Measurements from ENCODE around the gene ACTBL2.
A peak's percentile ranks its signal among the peaks of the same experiment; 100 is the strongest.
"Not testable (repeated sequence)": the region's sequence is repeated elsewhere in the genome, so short reads cannot be mapped to it uniquely, and the experiment has no call there.

The ACTBL2 gene

DNA sequence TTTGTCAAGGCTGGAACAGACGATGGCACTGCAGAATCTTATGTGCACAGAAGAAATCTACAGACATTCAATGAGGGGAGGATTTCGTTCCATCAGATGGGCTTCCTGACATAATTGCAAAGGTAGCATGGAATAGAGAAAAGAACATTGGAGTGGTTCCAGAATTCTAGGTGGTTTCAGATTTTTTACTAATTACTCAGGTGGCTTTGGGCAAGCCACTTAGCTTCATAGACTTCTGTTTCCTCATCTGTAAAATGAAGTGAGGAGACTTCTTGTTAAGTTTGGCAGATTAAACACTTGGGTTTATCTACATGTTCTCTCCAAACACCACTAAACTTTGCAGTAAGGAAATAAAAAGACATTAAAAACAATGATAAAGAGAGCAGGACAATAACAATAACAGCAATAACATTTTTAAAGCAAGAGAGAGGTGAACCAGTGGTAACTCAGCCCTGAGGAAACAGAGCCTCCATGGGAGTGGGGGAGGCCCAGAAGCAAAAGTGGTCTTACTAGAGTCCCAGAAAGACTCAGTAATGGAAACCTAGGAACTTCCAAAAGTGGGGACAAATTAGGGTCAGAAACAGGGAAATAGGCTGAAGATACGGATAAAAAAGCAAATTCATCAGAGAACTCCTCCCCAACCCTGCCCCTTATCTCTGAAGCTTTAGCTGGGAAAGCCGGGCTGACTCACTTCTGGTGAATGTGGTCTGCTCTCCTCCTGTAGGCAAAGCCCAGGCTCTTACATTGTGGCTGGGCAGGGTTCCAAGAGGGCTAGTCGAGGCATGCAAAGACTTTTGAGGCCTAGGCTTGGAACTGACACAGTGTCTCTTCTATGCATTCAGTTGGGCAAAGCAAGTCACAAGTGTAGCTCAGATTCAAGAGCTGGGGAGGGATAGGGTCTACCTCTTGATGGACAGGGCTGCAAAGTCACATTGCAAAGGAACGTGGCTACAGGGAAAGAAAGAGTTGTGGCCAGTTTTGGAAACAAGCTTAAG lies 11.8 kb upstream of the ACTBL2 start:
- DNase-seq (ENCODE audit: low spot score): peak; percentile 38

DNA sequence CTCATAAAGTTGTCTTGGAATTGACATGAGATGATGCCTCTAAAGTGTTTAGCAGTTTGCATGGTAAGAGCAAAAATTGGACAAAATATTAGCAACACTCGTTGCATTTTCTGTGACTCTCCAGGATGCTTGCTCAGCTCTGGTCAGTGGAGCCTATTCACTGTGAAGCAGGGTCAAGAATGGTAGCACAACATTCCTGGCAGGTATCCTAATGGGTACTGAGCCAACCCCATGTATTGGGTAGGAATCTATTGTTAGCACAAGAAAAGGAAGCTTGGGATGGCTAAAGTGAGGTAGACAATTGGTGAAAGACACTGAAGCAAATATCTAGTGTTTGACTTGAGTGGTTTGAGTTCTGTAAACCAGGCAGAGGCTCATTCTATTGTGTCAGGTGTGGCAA lies 10.4 kb upstream of the ACTBL2 start:
- no peak for DNase-seq (ENCODE audit: low spot score)

DNA sequence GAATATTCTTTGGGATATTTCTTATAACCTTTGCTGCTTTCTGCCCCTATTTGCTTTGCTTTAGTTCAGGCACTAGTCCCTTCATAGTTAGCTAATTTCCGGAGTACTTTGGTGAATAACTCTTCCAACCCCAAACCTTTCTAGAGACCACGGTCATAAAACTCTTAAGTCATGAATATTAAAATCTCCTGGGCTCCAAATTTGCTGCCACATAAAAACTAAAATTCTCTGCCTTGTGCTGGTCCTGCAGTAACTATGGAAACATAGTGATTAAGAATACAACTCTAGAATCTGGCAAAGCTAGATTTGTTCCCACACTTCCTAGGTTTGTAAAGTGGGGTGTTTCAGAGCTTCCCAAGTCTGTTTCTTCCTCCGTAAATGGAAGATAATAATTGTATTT lies 10.0 kb upstream of the ACTBL2 start:
- DNase-seq (ENCODE audit: low spot score): no peak

DNA sequence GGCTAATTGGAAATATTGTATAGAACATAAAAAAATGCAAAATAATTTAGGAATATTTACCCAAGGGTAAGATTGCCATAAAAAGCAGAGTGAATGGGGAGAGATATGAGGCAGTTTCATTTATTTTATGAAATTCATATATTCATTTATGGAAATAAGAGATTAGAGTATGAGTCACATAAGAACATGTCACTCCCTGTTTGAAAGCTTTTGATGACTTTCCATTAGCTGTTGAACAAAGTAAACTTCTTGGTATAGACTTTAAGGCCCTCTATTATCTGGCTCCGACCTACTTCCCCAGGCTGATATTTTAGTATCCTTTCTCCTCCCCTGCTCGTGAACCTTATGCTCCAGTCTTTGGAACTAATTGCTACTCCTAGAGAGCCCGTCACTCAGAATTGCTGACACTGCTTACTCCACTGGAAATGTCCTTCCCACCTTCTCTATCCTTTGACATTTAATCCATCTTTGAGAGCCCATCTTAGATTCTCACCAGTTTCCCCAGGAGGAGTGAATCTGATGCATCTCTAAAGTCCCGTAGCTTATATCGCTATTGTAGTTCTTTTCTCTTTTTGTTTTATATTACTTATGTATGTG lies 8.9 kb upstream of the ACTBL2 start:
- DNase-seq (ENCODE audit: low spot score): no peak

DNA sequence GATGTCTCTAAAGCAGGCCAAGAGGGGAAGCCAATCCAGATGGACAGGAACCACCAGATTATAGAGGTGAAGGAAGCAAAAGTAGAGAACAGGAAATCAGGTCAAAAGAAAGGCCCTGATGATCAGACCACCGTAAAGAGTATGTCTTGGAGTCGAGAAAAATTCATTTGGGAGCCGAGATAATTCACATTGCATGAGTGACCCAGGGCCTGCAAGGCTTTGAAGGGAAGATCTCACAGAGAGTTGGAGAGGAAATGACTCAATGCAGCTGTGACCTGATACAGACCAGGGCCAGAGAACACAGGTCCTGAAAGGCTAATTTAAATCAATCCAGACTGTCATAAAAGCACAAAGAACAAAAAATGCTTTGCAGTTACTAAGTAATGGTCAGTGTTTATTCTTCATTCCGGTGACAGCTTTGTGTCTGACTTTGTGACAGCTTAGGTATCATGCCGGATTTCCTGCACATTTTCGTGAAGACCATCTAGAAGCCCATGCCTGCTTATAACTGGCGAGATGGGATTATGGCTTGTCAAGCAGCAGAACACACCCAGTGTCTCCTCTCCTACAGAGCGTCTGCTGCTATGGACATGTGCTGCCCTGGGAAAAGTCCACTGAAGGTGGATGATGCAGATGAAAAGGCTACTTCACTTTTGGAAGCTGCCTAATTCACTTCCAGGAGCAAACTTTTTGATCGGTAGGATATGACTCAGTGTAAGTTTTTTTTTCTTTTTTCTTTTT lies 5.8 kb upstream of the ACTBL2 start:
- no peak for DNase-seq (ENCODE audit: low spot score)

DNA sequence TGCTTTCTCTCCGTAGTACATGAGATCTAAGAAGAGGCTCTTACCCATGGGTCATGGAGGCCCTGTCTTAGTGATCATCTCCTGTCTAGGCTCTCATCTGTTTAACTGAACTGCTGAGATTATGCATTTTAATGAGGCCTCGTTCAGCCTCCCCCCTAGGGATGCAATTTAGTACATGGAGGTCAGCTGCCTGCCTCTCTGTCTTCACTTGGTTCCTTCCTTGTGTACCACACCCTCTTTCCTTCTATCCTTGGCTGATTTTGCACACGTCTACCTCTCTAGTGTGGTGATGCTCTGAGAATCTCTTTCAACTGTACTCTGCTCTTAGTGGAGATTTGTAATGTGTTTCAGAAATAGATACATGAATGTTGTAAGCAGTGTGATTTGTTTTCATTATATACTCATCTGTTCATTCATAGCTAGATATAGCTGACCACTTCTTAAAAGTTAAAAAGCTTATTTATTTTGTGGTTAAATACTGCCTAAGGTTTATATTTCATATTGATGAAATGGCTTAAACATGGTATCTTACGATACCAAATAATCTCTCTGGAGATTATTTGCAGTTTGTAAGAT lies 3.5 kb upstream of the ACTBL2 start:
- no peak for DNase-seq (ENCODE audit: low spot score)

DNA sequence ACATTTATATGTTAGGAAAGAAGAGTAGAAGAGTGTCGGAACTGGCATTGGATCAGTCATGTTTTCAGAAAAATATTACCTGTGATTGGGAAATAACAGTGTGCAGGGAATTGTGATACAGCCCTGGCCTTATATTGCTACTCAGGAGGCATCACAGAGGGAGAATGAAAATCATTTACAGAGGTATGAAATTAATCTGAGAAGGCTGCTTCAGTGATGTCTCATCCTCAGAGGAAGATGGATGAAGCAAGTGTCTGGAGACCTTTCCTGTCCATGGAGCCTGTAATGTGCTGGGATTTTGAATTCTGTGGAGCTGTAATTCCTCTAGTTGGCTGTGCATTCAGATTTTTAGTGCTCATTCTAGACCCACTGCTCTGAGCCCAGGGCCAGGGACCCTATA lies 3.8 kb downstream of the ACTBL2 start:
- DNase-seq (ENCODE audit: low spot score): no peak

DNA sequence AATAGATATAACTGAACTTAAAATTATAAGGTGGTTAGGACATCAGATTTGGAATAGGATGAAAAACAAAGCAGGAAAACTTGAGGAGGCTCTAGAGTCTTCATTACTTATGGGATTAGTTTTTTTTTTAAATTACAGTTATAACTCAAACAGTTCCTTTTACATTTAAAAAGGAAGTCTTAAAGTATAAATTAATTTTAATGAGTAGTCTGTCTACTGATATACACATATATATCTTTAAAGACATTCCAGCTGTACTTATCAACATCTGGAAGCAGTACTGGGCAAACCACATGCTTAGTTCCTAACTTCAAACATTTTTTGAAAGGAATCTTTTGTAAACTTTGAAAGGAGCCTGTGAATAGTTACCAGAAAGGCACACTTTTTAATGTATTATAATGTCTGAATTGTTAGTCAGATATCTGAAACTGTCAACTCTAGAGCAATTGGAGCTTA lies 6.0 kb downstream of the ACTBL2 start:
- DNase-seq (ENCODE audit: low spot score): no peak

DNA sequence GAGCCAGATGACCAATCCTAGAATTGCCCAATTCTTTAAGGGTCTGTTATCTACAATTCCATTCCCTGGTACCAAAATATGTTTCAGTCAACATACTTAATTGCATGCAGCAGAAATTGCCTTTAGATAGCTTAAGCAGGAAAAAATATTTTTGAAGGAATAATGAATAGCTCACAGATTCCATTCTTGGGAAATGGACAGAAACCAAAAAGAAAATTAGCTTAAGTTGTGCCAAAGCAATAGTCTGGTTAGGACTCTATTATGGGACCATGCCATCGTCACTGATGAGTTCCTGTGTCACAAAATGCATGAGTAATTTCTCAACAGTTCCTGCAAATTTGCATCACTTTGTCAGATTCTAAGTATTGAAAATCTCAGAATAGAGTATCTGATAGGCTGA lies 12.3 kb downstream of the ACTBL2 start:
- no peak for DNase-seq (ENCODE audit: low spot score)

DNA sequence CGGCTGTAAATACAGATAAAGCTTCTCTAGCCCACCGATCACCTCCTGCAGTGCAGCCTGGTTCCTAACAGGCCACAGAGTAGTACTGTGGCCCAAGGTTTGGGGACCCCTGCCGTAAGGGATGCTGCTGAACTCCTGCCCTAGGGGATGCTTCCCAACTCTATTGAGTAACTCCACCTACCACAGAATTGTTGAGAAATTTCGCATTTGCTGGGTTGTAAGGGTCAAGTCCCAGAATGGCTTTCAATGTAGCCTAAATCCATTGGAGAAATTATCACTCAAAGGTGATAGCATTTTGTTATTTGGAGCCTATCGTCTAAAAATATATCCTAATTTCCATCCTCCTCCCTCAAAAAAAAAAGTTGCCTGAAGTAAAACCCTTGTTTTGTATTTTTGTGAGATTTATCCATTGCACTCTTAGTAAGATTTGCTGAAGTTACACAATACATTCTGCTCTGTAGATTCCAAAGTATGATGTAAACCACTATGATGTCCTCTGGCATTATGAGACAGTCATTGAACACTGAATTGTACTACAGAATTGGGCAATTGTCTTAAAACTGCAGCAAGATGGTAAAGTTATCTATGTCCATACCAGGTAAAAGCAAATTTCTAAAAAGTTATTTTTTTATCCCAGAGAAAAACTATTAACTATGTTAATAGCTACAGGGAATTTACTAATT lies 14.0 kb downstream of the ACTBL2 start:
- DNase-seq (ENCODE audit: low spot score): no peak

DNA sequence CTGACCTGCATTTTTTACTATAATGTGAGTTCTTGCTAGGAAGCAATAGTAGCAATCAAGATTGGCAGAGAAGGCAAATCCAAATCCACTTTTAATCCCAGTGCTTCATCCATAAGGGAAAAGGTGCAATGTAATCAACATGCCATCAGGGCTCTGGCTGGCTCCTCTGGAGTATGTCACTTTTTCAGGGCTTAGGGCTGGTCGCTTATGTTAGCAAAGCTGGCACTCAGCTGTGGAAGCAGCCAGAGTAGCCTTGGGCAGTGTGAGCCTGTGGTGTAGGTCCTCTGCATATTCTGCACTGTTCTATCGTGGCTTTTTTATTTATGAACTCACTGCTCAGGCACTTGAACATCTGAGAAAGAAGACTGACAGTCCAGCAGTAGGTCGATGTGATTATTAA lies 16.1 kb downstream of the ACTBL2 start:
- no peak for DNase-seq (ENCODE audit: low spot score)

DNA sequence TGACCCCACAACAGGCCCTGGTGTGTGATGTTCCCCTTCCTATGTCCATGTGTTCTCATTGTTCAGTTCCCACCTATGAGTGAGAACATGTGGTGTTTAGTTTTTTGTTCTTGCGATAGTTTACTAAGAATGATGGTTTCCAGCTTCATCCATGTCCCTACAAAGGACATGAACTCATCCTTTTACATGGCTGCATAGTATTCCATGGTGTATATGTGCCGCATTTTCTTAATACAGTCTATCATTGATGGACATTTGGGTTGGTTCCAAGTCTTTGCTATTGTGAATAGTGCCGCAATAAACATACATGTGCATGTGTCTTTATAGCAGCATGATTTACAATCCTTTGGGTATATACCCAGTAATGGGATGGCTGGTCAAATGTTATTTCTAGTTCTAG lies 22.6 kb downstream of the ACTBL2 start:
- DNase-seq (ENCODE audit: low spot score): not testable (repeated sequence)

DNA sequence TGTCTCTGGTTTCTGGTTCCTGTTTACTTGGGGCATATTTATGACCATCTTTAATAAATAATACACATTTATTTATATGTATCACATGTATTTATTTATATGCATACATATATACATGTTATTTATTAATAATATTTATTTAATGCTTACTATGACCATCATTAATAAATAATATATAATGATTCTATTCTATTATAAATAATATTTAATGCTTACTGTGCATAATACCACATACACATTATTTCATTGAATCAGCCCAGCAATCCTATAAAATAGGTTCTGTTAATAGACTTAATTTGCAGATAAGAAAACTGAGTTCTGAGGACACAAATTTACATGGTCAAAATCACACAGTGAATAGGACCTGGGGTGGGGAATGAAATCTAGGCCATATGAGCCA lies 24.2 kb downstream of the ACTBL2 start:
- no peak for DNase-seq (ENCODE audit: low spot score)

DNA sequence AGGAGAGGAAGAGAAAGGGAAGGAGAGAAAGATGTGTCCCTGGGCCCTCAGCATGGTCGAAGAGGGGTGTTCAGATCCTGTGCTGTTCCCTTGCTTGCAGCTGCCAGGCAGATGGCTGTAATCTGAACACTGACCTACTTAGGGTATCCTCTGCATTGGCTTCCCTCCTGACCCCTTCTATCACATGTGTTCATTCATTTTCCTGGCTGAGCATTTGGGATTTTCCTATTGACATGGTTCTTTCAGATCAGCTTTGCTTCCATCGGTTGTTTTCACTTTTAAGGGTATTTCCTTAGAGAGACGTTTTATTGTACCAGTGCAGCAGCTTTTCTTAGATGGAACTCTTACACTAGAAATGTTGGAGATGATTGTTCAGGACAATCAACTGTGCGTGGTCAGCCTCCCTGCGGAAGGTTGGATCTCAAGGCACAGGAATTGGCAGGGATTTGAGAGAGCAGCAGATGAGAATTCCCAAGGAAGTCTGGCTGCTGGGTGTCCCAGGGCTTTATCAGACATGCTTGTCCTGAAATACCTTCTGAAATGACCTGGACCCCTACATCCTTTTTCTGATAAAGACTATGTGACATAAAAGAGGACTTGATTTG lies 26.0 kb downstream of the ACTBL2 start:
- no peak for DNase-seq (ENCODE audit: low spot score)

DNA sequence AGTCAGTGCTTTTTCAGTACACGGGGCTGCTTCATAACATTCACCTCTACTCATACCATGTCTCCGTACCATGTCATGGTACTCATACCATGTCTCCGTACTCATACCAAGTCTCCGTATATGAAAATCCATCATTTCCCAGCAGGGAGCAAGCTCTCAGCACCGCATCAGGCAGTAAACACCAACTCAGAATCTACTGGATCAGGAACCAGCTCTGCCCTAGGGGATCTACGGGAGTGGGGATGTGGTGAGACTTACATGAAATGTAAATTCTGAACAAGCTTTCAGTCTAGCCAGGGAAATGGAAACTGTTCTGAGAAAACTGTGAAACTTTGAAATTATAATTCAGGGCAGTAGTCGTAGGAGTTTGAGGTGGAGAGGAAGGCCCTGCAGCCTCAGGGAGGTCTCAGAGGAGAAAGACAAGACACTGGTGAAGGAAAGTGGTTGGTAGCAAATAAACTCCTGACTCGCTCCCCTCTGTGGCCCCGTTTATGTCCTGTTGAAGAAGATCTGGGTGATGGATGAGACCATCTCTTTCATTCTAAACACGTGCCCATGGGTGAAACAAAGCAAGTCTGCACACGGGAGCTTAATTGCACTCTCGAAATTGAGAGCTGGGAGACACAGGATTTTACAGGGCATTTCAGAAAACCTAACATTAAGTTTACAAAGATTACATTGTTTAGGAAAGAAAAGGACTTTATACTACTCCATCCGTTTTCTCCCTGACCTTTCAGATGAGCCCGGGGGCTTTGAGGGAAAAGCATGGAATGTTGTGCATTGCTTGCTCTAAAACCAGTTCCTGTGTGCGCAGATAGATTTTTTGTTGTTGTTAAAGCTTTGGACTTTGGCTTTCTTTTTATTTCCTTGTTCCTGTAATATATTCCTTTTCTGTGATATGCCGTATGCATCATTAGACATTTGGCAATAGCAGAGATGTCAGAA lies 26.8 kb downstream of the ACTBL2 start:
- DNase-seq (ENCODE audit: low spot score): no peak

DNA sequence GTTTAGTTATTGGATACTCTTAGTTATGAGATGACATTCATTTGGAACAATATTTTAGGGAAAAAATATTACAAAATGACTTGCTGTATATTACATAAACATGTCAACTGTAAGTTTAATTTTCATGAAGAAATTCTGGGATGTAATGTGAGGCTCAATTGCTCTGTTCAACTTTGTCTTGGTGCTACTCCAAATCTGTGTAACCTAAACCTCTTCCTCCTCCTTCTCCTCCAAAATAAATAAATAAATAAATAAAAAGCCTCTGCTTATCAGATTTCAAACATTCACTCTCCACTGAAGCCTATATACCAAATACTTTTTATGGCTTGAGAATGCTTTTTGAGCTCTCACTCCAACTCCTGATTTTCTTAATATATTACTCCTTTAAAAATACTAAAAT lies 27.7 kb downstream of the ACTBL2 start:
- no peak for DNase-seq (ENCODE audit: low spot score)

DNA sequence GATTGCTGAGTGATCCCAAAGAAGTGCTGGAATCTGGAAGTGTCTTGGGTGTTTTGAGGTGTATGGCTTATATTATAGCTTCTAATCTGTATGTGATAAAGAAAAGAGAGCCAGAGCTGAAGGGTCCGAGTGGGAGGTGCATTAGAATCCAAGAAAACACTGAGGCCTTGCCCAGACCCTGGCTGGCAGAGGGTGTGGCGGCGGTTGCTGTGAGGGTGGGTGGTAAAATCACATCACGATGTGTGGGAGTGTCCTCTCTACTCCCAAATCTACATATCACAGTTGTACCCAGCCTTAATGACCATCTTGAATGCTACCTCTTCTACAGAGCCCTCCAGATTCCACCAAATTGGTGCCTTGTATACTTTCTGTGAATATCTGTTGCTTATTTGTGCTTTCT lies 28.9 kb downstream of the ACTBL2 start:
- no peak for DNase-seq (ENCODE audit: low spot score)

DNA sequence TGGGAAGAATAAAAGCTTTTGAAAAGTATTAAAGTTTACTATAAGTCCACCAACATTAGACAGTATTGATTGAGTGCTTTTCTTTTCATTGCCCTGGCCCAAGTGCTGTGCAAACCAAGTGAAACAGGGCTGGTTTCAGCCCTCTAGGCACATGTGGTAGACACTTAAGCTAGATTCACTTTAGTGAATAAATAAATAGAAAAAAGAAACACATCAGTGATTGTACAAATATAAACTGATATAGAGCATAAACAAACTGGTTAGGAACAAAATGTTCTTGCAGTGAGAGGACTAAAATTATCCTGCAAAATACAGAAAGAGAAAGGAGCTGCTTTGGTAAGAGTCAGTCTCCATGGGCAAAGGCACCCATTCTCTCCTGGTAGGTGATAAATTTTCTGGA lies 29.7 kb downstream of the ACTBL2 start:
- DNase-seq (ENCODE audit: low spot score): no peak

DNA sequence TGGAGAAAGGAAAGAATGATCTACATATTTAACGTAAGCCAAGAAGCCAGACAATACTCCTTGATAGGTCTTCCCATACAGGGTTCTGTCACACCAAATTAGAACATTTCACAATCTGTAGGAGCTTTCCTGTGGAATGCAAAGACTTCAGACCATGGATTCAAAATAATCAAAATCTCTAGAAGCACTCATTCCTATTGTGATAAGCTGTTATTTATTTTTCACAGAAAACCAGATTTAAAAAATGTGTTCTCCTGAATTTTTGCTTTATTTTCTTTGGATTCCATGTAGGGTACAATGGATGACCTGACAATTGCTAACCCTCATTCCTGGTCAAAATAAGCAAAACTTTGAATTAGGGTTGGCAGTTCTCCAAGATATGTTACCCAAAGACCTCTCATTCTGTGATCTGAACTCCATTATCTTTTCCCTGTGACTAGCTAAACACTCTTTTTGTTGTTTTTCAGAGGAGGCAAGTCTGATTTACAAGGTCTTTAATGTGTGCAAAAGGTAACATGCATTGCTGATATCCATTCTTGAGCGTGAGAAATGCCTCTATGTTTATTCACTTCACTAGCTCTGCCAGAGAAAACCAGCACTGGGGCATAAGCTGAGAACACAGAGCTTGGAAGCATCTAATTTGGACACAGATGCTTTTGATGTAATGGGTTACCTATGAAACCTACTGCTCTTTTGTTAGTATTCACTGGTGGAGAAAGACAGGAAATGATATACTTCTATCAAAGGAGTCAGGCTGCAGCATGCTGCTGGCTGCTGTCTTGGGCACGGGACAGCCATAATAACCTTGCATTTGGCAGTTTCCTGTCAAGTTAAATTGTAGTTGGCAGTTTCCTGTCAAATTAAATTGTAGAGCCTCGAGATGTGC lies 31.4 kb downstream of the ACTBL2 start:
- no peak for DNase-seq (ENCODE audit: low spot score)
